ENCODE measurements around the gene EDNRA.

The EDNRA gene

GRCh38 chr4:147578051-147578476, 97.2 kb downstream of the EDNRA start:
- in situ Hi-C loops (cut with MboI; ENCODE audit: low pct_unique_long_range_greater_than_20kb, low sequenced_read_pairs, unreplicated experiment) = loop anchor here (25.0 kb wide), 1 partner anchor 416 kb away; no protein-coding TSS in a partner anchor
- DNase-seq (ENCODE audit: low spot score) = no peak
- TF ChIP-seq, protein P1, sequence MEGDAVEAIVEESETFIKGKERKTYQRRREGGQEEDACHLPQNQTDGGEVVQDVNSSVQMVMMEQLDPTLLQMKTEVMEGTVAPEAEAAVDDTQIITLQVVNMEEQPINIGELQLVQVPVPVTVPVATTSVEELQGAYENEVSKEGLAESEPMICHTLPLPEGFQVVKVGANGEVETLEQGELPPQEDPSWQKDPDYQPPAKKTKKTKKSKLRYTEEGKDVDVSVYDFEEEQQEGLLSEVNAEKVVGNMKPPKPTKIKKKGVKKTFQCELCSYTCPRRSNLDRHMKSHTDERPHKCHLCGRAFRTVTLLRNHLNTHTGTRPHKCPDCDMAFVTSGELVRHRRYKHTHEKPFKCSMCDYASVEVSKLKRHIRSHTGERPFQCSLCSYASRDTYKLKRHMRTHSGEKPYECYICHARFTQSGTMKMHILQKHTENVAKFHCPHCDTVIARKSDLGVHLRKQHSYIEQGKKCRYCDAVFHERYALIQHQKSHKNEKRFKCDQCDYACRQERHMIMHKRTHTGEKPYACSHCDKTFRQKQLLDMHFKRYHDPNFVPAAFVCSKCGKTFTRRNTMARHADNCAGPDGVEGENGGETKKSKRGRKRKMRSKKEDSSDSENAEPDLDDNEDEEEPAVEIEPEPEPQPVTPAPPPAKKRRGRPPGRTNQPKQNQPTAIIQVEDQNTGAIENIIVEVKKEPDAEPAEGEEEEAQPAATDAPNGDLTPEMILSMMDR (IDR thresholded peaks at IDR 0.05; ENCODE audit: extremely low read depth, insufficient read depth, missing control alignments) = no peak

- TF ChIP-seq, protein P1 (IDR thresholded peaks at IDR 0.05; ENCODE audit: extremely low read depth, insufficient read depth, missing control alignments) = no peak
- in situ Hi-C loops (cut with MboI; ENCODE audit: low pct_unique_long_range_greater_than_20kb, low sequenced_read_pairs, unreplicated experiment) = loop anchor here (25.0 kb wide), 1 partner anchor 416 kb away; no protein-coding TSS in a partner anchor
These were observed 97.7 kb downstream of the EDNRA start for GRCh38 chr4:147578593-147578992.

GRCh38 chr4:147580396-147580795, 99.5 kb downstream of the EDNRA start:
- TF ChIP-seq, protein P1 (IDR thresholded peaks at IDR 0.05; ENCODE audit: extremely low read depth, insufficient read depth, missing control alignments) = no peak
- in situ Hi-C loops (cut with MboI; ENCODE audit: low pct_unique_long_range_greater_than_20kb, low sequenced_read_pairs, unreplicated experiment) = loop anchor here (25.0 kb wide), 1 partner anchor 418 kb away; no protein-coding TSS in a partner anchor

More at GRCh38 chr4:147578593-147578992, 97.7 kb downstream of the EDNRA start:
- DNase-seq (ENCODE audit: low spot score) = no peak

DNA sequence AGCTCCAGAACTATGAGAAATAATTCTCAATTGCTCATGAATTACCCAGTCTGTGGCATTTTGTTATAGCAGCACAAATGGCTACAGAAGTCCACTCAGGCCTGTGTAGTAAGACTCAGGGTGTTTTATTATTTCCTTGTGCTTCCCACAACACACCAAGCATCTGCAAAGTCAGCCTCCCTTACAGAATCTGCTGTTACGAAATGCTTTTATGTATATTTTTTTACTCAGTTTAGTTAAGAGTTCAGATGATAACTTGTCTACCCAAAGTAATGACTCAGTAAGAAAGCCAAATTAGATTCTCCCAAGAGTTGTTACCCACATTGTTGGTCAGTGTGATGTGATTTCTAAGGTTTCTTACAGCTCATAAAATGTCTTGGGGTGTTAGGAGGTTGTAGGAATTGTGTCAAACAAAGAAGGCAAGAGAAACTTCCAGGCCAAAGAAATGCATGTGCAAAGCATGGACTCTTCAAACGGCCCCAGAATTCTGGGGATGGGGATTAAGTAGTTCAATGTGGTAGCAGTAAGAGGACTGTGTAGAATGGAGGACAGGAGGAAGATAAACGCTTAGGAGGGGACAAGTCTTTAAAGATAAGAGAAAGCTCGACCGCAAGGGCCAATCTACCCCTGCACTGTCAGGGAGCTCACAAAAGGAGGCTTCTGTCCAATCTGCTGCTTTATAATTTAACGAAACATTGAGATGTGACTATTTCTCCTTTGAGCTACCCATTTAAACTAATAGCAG, 100.9 kb downstream of the EDNRA start:
- TF ChIP-seq, protein P1 (IDR thresholded peaks at IDR 0.05; ENCODE audit: extremely low read depth, insufficient read depth, missing control alignments) = no peak
- no peak for DNase-seq (ENCODE audit: low spot score)
- in situ Hi-C loops (cut with MboI; ENCODE audit: low pct_unique_long_range_greater_than_20kb, low sequenced_read_pairs, unreplicated experiment) = loop anchor here (25.0 kb wide), 1 partner anchor 419 kb away; no protein-coding TSS in a partner anchor

More at GRCh38 chr4:147580396-147580795, 99.5 kb downstream of the EDNRA start:
- no peak for DNase-seq (ENCODE audit: low spot score)

DNA sequence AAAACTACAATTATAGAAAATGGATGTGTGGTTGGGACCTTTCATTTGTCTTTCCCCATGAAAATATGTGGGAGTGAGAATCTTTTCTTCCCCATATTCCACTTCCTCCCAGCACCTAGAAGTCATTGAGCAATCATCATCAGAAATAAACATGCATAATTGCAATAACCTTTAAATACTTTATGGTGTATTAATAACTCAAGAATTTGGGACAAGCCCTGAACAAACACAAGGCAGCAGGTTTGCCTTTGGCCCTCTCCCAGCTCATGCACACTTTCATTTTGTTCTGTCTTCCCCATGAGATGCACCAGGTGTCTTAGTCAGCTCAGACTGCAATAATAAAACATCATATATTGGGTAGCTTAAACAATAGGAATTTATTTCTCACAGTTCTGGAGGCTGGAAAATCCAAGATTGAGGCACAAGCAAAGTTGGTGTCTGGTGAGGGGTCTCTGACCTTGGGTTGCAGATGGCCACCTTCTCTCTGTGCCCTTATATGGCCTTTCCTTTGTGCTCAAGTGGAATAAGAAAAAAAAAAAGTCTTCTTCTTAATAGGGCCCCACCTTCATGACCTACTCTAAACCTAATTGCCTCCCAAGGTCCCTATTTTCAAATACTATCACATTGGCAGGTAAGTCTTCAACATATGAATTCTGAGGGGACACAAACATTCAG, 101.6 kb downstream of the EDNRA start:
- TF ChIP-seq, protein P1 (IDR thresholded peaks at IDR 0.05; ENCODE audit: extremely low read depth, insufficient read depth, missing control alignments) = no peak
- in situ Hi-C loops (cut with MboI; ENCODE audit: low pct_unique_long_range_greater_than_20kb, low sequenced_read_pairs, unreplicated experiment) = loop anchor here (25.0 kb wide), 1 partner anchor 420 kb away; no protein-coding TSS in a partner anchor
- no peak for DNase-seq (ENCODE audit: low spot score)

- TF ChIP-seq, protein P1 (IDR thresholded peaks at IDR 0.05; ENCODE audit: extremely low read depth, insufficient read depth, missing control alignments) = no peak
- no peak for DNase-seq (ENCODE audit: low spot score)
- in situ Hi-C loops (cut with MboI; ENCODE audit: low pct_unique_long_range_greater_than_20kb, low sequenced_read_pairs, unreplicated experiment) = loop anchor here (25.0 kb wide), 1 partner anchor 422 kb away; no protein-coding TSS in a partner anchor
These were observed 103.0 kb downstream of the EDNRA start for GRCh38 chr4:147583876-147584275.
